ENCODE measurements around the gene LZTS2.

Gene LZTS2

GRCh38 chr10:100965820-100966219 lies 33.8 kb upstream of the LZTS2 start:
- Histone ChIP-seq H3K27me3 (ENCODE audit: insufficient read depth, low read length, poor library complexity) (no peaks in the 10 kb centered on the region), H3K27ac (ENCODE audit: low read length) (no peak overlapping the region), H3K4me1 (ENCODE audit: insufficient read depth, low read length) (no peaks in the 10 kb centered on the region), H3K36me3 (ENCODE audit: insufficient read depth, low read length) (peaks cover 43% of the 10 kb centered on the region), H3K4me3 (ENCODE audit: low read depth in 1 of 2, low read length in 2 of 2) (no peak overlapping the region), H4K20me1 (ENCODE audit: insufficient read depth, low read length) (no peaks in the 10 kb centered on the region), H2AFZ (ENCODE audit: low read depth, low read length) (no peak overlapping the region), H3K4me2 (ENCODE audit: insufficient read depth, low read length) (no peak overlapping the region), H3K9ac (ENCODE audit: low read depth, low read length) (no peak overlapping the region), H3K79me2 (ENCODE audit: insufficient read depth, low read length) (no peaks in the 10 kb centered on the region), H3K9me3 (ENCODE audit: insufficient read depth, low read length, severe bottlenecking) (no peaks in the 10 kb centered on the region)
- TF ChIP-seq EZH2 (IDR thresholded peaks at IDR 0.05; ENCODE audit: borderline replicate concordance, low read depth, low read length, severe bottlenecking): no peak
- TF ChIP-seq CTCF (IDR thresholded peaks at IDR 0.05; ENCODE audit: borderline replicate concordance, extremely low read depth, low read length, poor library complexity, severe bottlenecking): no peak
- no peak for DNase-seq
- no peak for ATAC-seq (ENCODE audit: insufficient read depth, low read depth)

GRCh38 chr10:100966887-100967286 lies 32.7 kb upstream of the LZTS2 start:
- no peak for ATAC-seq (ENCODE audit: insufficient read depth, low read depth)
- TF ChIP-seq EZH2 (IDR thresholded peaks at IDR 0.05; ENCODE audit: borderline replicate concordance, low read depth, low read length, severe bottlenecking): no peak
- TF ChIP-seq CTCF (IDR thresholded peaks at IDR 0.05; ENCODE audit: borderline replicate concordance, extremely low read depth, low read length, poor library complexity, severe bottlenecking): no peak

GRCh38 chr10:100967332-100967731 lies 32.3 kb upstream of the LZTS2 start:
- no peaks in the 10 kb centered on the region for H3K9me3 ChIP-seq (ENCODE audit: insufficient read depth, low read length, severe bottlenecking)
- H4K20me1 ChIP-seq (ENCODE audit: insufficient read depth, low read length): no peaks in the 10 kb centered on the region
- H3K4me3 ChIP-seq (ENCODE audit: low read depth in 1 of 2, low read length in 2 of 2): no peak overlapping the region
- ATAC-seq (ENCODE audit: insufficient read depth, low read depth) (no peak), DNase-seq (no peak)
- H3K27me3 ChIP-seq (ENCODE audit: insufficient read depth, low read length, poor library complexity): no peaks in the 10 kb centered on the region
- H3K27ac ChIP-seq (ENCODE audit: low read length): no peak overlapping the region
- H3K9ac ChIP-seq (ENCODE audit: low read depth, low read length): no peak overlapping the region
- no peak overlapping the region for H2AFZ ChIP-seq (ENCODE audit: low read depth, low read length)
- H3K36me3 ChIP-seq (ENCODE audit: insufficient read depth, low read length): peaks cover 29% of the 10 kb centered on the region
- no peak for TF ChIP-seq CTCF (IDR thresholded peaks at IDR 0.05; ENCODE audit: borderline replicate concordance, extremely low read depth, low read length, poor library complexity, severe bottlenecking)
- no peak for TF ChIP-seq EZH2 (IDR thresholded peaks at IDR 0.05; ENCODE audit: borderline replicate concordance, low read depth, low read length, severe bottlenecking)
- H3K4me1 ChIP-seq (ENCODE audit: insufficient read depth, low read length): no peaks in the 10 kb centered on the region
- no peak overlapping the region for H3K4me2 ChIP-seq (ENCODE audit: insufficient read depth, low read length)
- no peaks in the 10 kb centered on the region for H3K79me2 ChIP-seq (ENCODE audit: insufficient read depth, low read length)

More at GRCh38 chr10:100966887-100967286, 32.7 kb upstream of the LZTS2 start:
- Histone ChIP-seq H3K79me2 (ENCODE audit: insufficient read depth, low read length) (no peaks in the 10 kb centered on the region), H3K27me3 (ENCODE audit: insufficient read depth, low read length, poor library complexity) (no peaks in the 10 kb centered on the region), H3K9me3 (ENCODE audit: insufficient read depth, low read length, severe bottlenecking) (no peaks in the 10 kb centered on the region), H3K27ac (ENCODE audit: low read length) (no peak overlapping the region), H3K9ac (ENCODE audit: low read depth, low read length) (no peak overlapping the region), H3K4me3 (ENCODE audit: low read depth in 1 of 2, low read length in 2 of 2) (no peak overlapping the region), H3K4me1 (ENCODE audit: insufficient read depth, low read length) (no peaks in the 10 kb centered on the region), H4K20me1 (ENCODE audit: insufficient read depth, low read length) (no peaks in the 10 kb centered on the region), H2AFZ (ENCODE audit: low read depth, low read length) (no peak overlapping the region), H3K4me2 (ENCODE audit: insufficient read depth, low read length) (no peak overlapping the region), H3K36me3 (ENCODE audit: insufficient read depth, low read length) (peaks cover 34% of the 10 kb centered on the region)
- no peak for DNase-seq
